DND-41 (cell line): ENCODE results near the gene SMIM30.
"Not testable (repeated sequence)": the region's sequence is repeated elsewhere in the genome, so short reads cannot be mapped to it uniquely, and the experiment has no call there.

Experiments used
- EZH2 ChIP-seq: IDR thresholded peaks from 3 replicates; pipeline ENCODE4 v1.6.1; 2012; ENCODE audit warnings: borderline replicate concordance, low read depth, mild to moderate bottlenecking, moderate library complexity, low read length, inconsistent platforms; ENCODE audit not compliant: severe bottlenecking
- TF ChIP-seq, protein P1 (sequence below): IDR thresholded peaks from 2 replicates; pipeline ENCODE4 v1.5.1; 2012; ENCODE audit warnings: borderline replicate concordance, low read length, moderate library complexity, mild to moderate bottlenecking; ENCODE audit not compliant: poor library complexity, severe bottlenecking; ENCODE audit errors: extremely low read depth

DNA sequence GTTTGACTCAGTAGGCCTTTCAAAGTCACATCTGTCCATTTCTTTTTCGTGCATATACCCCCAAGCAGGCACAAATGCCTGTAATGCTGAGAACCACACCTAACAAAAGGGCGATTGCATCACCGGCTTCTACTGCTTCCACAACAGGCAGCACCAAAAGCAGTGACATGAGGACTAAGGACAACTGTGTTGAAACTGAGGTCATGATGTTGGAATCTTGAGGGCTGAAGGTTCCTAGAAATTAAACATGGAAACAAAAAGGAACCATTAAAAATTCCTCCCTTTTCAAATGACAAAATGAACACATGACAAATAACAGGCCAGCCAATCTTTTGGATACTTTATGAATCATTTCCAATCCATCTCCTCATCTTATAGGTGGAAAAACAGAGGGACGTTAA lies 980 bp downstream of the SMIM30 start:
- TF ChIP-seq, protein P1, sequence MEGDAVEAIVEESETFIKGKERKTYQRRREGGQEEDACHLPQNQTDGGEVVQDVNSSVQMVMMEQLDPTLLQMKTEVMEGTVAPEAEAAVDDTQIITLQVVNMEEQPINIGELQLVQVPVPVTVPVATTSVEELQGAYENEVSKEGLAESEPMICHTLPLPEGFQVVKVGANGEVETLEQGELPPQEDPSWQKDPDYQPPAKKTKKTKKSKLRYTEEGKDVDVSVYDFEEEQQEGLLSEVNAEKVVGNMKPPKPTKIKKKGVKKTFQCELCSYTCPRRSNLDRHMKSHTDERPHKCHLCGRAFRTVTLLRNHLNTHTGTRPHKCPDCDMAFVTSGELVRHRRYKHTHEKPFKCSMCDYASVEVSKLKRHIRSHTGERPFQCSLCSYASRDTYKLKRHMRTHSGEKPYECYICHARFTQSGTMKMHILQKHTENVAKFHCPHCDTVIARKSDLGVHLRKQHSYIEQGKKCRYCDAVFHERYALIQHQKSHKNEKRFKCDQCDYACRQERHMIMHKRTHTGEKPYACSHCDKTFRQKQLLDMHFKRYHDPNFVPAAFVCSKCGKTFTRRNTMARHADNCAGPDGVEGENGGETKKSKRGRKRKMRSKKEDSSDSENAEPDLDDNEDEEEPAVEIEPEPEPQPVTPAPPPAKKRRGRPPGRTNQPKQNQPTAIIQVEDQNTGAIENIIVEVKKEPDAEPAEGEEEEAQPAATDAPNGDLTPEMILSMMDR = not testable (repeated sequence)
- not testable (repeated sequence) for TF ChIP-seq EZH2
